ENCODE measurements around the gene EIF2B4. TPM values are rescaled to one million over a fixed set of nuclear protein-coding genes. Genes with fewer than 3 reads are reported as not detected.
A peak's percentile ranks its signal among the peaks of the same experiment; 100 is the strongest.

EIF2B4 gene
- total and polyA plus RNA-seq, 9 of the 15 experiments (the other 6 are each of a cell fraction or from before 2014, with no cell fraction given): 29.7 to 80.3 (median 58.9) TPM

GRCh38 chr2:27370026-27370815 is at the start of gene EIF2B4, which contains the start of gene SNX17 (continued):
- TF ChIP-seq, protein P1, sequence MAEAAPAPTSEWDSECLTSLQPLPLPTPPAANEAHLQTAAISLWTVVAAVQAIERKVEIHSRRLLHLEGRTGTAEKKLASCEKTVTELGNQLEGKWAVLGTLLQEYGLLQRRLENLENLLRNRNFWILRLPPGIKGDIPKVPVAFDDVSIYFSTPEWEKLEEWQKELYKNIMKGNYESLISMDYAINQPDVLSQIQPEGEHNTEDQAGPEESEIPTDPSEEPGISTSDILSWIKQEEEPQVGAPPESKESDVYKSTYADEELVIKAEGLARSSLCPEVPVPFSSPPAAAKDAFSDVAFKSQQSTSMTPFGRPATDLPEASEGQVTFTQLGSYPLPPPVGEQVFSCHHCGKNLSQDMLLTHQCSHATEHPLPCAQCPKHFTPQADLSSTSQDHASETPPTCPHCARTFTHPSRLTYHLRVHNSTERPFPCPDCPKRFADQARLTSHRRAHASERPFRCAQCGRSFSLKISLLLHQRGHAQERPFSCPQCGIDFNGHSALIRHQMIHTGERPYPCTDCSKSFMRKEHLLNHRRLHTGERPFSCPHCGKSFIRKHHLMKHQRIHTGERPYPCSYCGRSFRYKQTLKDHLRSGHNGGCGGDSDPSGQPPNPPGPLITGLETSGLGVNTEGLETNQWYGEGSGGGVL (CRISPR knock-in tag; IDR thresholded peaks at IDR 0.05): no peak
- no peak for TF ChIP-seq SMAD4 (CRISPR knock-in tag; conservative IDR thresholded peaks at IDR 0.05)
- peak; percentile 78 to 90 for TF ChIP-seq MNT (conservative IDR thresholded peaks at IDR 0.05)
- peak; percentile 65 for TF ChIP-seq PHF20 (IDR thresholded peaks at IDR 0.05; ENCODE audit: partially characterized antibody)
- no peak for TF ChIP-seq MEF2D (tag; conservative IDR thresholded peaks at IDR 0.05; ENCODE audit: low read depth)
- no peak for TF ChIP-seq SNAPC5 (CRISPR knock-in tag; IDR thresholded peaks at IDR 0.05)
- TF ChIP-seq TAF9B (IDR thresholded peaks at IDR 0.05; ENCODE audit: partially characterized antibody): peak; percentile 88
- TF ChIP-seq CBX3 (IDR thresholded peaks at IDR 0.05; ENCODE audit: borderline replicate concordance in 1 of 2, low read length in 2 of 2): peak in 1 of 2 experiments; percentile 63; a peak in 1 of 3 replicates
- TF ChIP-seq MAFK (IDR thresholded peaks at IDR 0.05; ENCODE audit: low read length): peak; percentile 51
- TF ChIP-seq GATAD2A (IDR thresholded peaks at IDR 0.05): 0 out of 2 replicates have a peak, but pooled peaks have one; percentile 41
- peak; percentile 47; the same call in 1 of the 2 replicates for TF ChIP-seq NFIC (IDR thresholded peaks at IDR 0.05)
- no peak; the same call in 1 of the 2 replicates for TF ChIP-seq ZC3H11A (IDR thresholded peaks at IDR 0.05; ENCODE audit: low read depth, low read length)
- TF ChIP-seq MECOM (CRISPR knock-in tag; IDR thresholded peaks at IDR 0.05): no peak
- no peak for TF ChIP-seq PTBP1 (IDR thresholded peaks at IDR 0.05; ENCODE audit: low read depth, low read length)
- TF ChIP-seq HDAC8 (tag; IDR thresholded peaks at IDR 0.05): no peak
- peak; percentile 72; the same call in 1 of the 2 replicates for TF ChIP-seq ZBTB7A (IDR thresholded peaks at IDR 0.05; ENCODE audit: borderline replicate concordance, control insufficient read depth, low read depth, low read length)
- no peak; the same call in 1 of the 2 replicates for TF ChIP-seq HSF4 (CRISPR knock-in tag; IDR thresholded peaks at IDR 0.05; ENCODE audit: borderline replicate concordance)
- TF ChIP-seq HNRNPH1 (optimal IDR thresholded peaks at IDR 0.05; ENCODE audit: low read depth, low read length): no peak
- TF ChIP-seq ZNF384 (IDR thresholded peaks at IDR 0.05; ENCODE audit: low read depth, low read length): peak; percentile 43
- TF ChIP-seq MTF1 (CRISPR knock-in tag; IDR thresholded peaks at IDR 0.05; ENCODE audit: borderline replicate concordance): no peak
- TF ChIP-seq, protein P2, sequence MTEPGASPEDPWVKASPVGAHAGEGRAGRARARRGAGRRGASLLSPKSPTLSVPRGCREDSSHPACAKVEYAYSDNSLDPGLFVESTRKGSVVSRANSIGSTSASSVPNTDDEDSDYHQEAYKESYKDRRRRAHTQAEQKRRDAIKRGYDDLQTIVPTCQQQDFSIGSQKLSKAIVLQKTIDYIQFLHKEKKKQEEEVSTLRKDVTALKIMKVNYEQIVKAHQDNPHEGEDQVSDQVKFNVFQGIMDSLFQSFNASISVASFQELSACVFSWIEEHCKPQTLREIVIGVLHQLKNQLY (CRISPR knock-in tag; conservative IDR thresholded peaks at IDR 0.05): no peak; a peak in 1 of 4 replicates
- no peak for TF ChIP-seq ADNP (tag; IDR thresholded peaks at IDR 0.05)
- 0 out of 2 replicates have a peak, but pooled peaks have one; percentile 31 for TF ChIP-seq ERF (CRISPR knock-in tag; IDR thresholded peaks at IDR 0.05)
- TF ChIP-seq NUFIP1 (IDR thresholded peaks at IDR 0.05; ENCODE audit: partially characterized antibody): no peak
- peak; percentile 66; the same call in 1 of the 2 replicates for TF ChIP-seq NBN (IDR thresholded peaks at IDR 0.05; ENCODE audit: low read depth)

Measured in K562 (cell line).